HepG2 (cell line): ENCODE measurements around the gene HINFP. TPM values are rescaled to one million over a fixed set of nuclear protein-coding genes. Genes with fewer than 3 reads are reported as not detected.

ENCODE experiments used
- ARID2 ChIP-seq: sonication (generic); formaldehyde crosslinking; IDR thresholded peaks from 2 replicates; pipeline ENCODE4 v1.8.1; 2022; ENCODE audit warnings: mild to moderate bottlenecking, missing genetic modification reagents, borderline replicate concordance
- BRF2 ChIP-seq: sonication (generic); formaldehyde crosslinking; IDR thresholded peaks from 2 replicates; pipeline ENCODE4 v1.8.1; 2022; ENCODE audit warnings: mild to moderate bottlenecking, missing genetic modification reagents
- CBX1 ChIP-seq: IDR thresholded peaks from one replicate; pipeline ENCODE4 v1.6.1; 2016; ENCODE audit warnings: antibody characterized with exemption, low read depth
- CENPX ChIP-seq: sonication (generic); formaldehyde crosslinking; IDR thresholded peaks from 2 replicates; pipeline ENCODE4 v1.9.0; 2021; ENCODE audit warnings: mild to moderate bottlenecking, missing genetic modification reagents, moderate library complexity
- E2F1 ChIP-seq: sonication (generic); formaldehyde crosslinking; IDR thresholded peaks from 2 replicates; pipeline ENCODE4 v1.5.0; 2020; ENCODE audit warnings: missing genetic modification reagents
- EED ChIP-seq: sonication (generic); formaldehyde crosslinking; IDR thresholded peaks from 2 replicates; pipeline ENCODE4 v1.5.0; 2020; ENCODE audit warnings: mild to moderate bottlenecking, missing genetic modification reagents
- FOXK1 ChIP-seq: sonication (generic); formaldehyde crosslinking; IDR thresholded peaks from 2 replicates; pipeline ENCODE4 v1.4.0; 2020; ENCODE audit warnings: low read depth, missing genetic modification reagents, borderline replicate concordance
- KLF11 ChIP-seq: IDR thresholded peaks from 2 replicates; pipeline ENCODE4 v1.6.1; 2016; ENCODE audit warnings: missing compliant biosample characterization
- KMT2B ChIP-seq: IDR thresholded peaks from 2 replicates; pipeline ENCODE4 v1.6.1; 2016; ENCODE audit warnings: missing genetic modification reagents, missing compliant biosample characterization
- NFE2 ChIP-seq: sonication (generic); formaldehyde crosslinking; IDR thresholded peaks from 2 replicates; pipeline ENCODE4 v1.4.0; 2020; ENCODE audit warnings: missing genetic modification reagents
- NKX3-1 ChIP-seq: sonication (generic); formaldehyde crosslinking; IDR thresholded peaks from 2 replicates; pipeline ENCODE4 v1.5.0; 2020; ENCODE audit warnings: missing genetic modification reagents
- POLR2AphosphoS2 ChIP-seq: IDR thresholded peaks from 2 replicates; pipeline ENCODE4 v1.6.1; 2011; ENCODE audit warnings: low read depth, low read length, improper control_type of control experiment
- POLR2AphosphoS5 ChIP-seq: IDR thresholded peaks from 2 replicates; pipeline ENCODE4 v1.6.1; 2012; ENCODE audit warnings: low read depth, low read length
- RNF2 ChIP-seq: fragments of 450-650 bp; conservative IDR thresholded peaks from 2 replicates; pipeline ENCODE4 v1.6.1; 2016; ENCODE audit warnings: low read depth
- SRY ChIP-seq: sonication (generic); formaldehyde crosslinking; IDR thresholded peaks from 2 replicates; pipeline ENCODE4 v1.8.0; 2022; ENCODE audit warnings: mild to moderate bottlenecking, missing genetic modification reagents
- TEF ChIP-seq: sonication (generic); formaldehyde crosslinking; IDR thresholded peaks from 2 replicates; pipeline ENCODE4 v1.5.0; 2020; ENCODE audit warnings: missing genetic modification reagents
- TGIF2 ChIP-seq: IDR thresholded peaks from 2 replicates; pipeline ENCODE4 v1.6.1; 2016; ENCODE audit warnings: control low read depth, missing compliant biosample characterization
- THAP11 ChIP-seq: IDR thresholded peaks from 2 replicates; pipeline ENCODE4 v1.6.1; 2016; ENCODE audit warnings: missing biosample characterization, missing genetic modification reagents
- THYN1 ChIP-seq: sonication (generic); formaldehyde crosslinking; IDR thresholded peaks from 2 replicates; pipeline ENCODE4 v1.8.1; 2023; ENCODE audit warnings: low read depth, mild to moderate bottlenecking, moderate library complexity, missing genetic modification reagents, borderline replicate concordance
- YEATS2 ChIP-seq: sonication (generic); formaldehyde crosslinking; IDR thresholded peaks from 2 replicates; pipeline ENCODE4 v1.4.0; 2020; ENCODE audit warnings: missing genetic modification reagents, borderline replicate concordance
- ZFY ChIP-seq: sonication (generic); formaldehyde crosslinking; IDR thresholded peaks from 2 replicates; pipeline ENCODE4 v1.4.0; 2020; ENCODE audit warnings: missing genetic modification reagents
- ZNF337 ChIP-seq: sonication (generic); formaldehyde crosslinking; IDR thresholded peaks from 2 replicates; pipeline ENCODE4 v1.5.1; 2020; ENCODE audit warnings: missing genetic modification reagents, low read depth, mild to moderate bottlenecking, borderline replicate concordance
- ZNF7 ChIP-seq: IDR thresholded peaks from 2 replicates; pipeline ENCODE4 v1.6.1; 2016; ENCODE audit warnings: missing biosample characterization, missing genetic modification reagents
- ZNF703 ChIP-seq: sonication (generic); formaldehyde crosslinking; IDR thresholded peaks from 2 replicates; pipeline ENCODE4 v1.5.1; 2020; ENCODE audit warnings: missing genetic modification reagents, mild to moderate bottlenecking, moderate library complexity, borderline replicate concordance
- ZNF75D ChIP-seq: sonication (generic); formaldehyde crosslinking; IDR thresholded peaks from 2 replicates; pipeline ENCODE4 v1.8.1; 2023; ENCODE audit warnings: missing genetic modification reagents, mild to moderate bottlenecking, borderline replicate concordance
- ZNF788 ChIP-seq: sonication (generic); formaldehyde crosslinking; IDR thresholded peaks from 2 replicates; pipeline ENCODE4 v1.5.0; 2020; ENCODE audit warnings: mild to moderate bottlenecking, missing genetic modification reagents, borderline replicate concordance
- polyA plus RNA-seq, 8 experiments: library from polyadenylated mRNA; depleted of rRNA in 3 of 8; stranded (reverse) in 7 of 8; unstranded in 1 of 8; fragments of >200 nt; fragmentation: Illumina TruSeq in 4 of 8; extraction: Trizol in 4 of 8; gene quantifications; 2 replicates each; pipeline versions ENCODE4 v1.2.1 to v1.2.3, GENCODE V29; 2011 to 2016; ENCODE audit warnings: low read depth in 4 of 8, missing spikeins in 1 of 8, mixed read lengths in 1 of 8; ENCODE audit not compliant: insufficient read depth in 1 of 8
- total RNA-seq, 5 experiments: library from RNA; depleted of rRNA; stranded (reverse); fragments of >200 nt; fragmentation: Illumina TruSeq; extraction: Trizol; gene quantifications; 2 replicates each; pipeline ENCODE4 v1.2.3, GENCODE V29; 2016; ENCODE audit warnings: low read depth in 1 of 5
- TF ChIP-seq, protein P1 (sequence below): IDR thresholded peaks from 2 replicates; pipeline ENCODE4 v1.6.1; 2016; ENCODE audit warnings: missing biosample characterization, missing genetic modification reagents, low read depth

HINFP gene
- total and polyA plus RNA-seq, 2 of the 13 experiments (the other 11 are each of a cell fraction or from before 2014, with no cell fraction given), result 15.1 to 21.4 TPM

GRCh38 chr11:119121008-119121810 lies at the start of gene HINFP (continued):
- 0 out of 2 replicates have a peak, but pooled peaks have one; percentile 42 for TF ChIP-seq TEF (CRISPR knock-in tag)
- peak; percentile 79; the same call in 1 of the 2 replicates for TF ChIP-seq THYN1 (CRISPR knock-in tag)
- TF ChIP-seq POLR2AphosphoS2, result no peak
- TF ChIP-seq ZNF7, result peak; percentile 70
- TF ChIP-seq ARID2, result peak; percentile 66; the same call in 1 of the 2 replicates
- 0 out of 2 replicates have a peak, but pooled peaks have one; percentile 78 for TF ChIP-seq EED
- peak; percentile 86 for TF ChIP-seq ZFY (CRISPR knock-in tag)
- TF ChIP-seq, protein P1, sequence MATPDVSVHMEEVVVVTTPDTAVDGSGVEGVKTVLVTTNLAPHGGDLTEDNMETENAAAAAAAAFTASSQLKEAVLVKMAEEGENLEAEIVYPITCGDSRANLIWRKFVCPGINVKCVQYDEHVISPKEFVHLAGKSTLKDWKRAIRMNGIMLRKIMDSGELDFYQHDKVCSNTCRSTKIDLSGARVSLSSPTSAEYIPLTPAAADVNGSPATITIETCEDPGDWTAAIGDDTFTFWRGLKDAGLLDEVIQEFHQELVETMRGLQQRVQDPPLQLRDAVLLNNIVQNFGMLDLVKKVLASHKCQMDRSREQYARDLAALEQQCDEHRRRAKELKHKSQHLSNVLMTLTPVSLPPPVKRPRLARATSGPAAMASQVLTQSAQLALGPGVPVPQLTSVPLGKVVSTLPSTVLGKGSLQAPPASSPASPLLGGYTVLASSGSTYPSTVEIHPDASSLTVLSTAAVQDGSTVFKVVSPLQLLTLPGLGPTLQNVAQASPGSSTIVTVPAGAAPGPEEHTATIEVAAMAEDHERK (CRISPR knock-in tag), result 0 out of 2 replicates have a peak, but pooled peaks have one; percentile 11
- no peak for TF ChIP-seq ZNF703 (CRISPR knock-in tag)
- TF ChIP-seq THAP11 (CRISPR knock-in tag), result peak; percentile 83
- TF ChIP-seq E2F1, result no peak
- TF ChIP-seq RNF2, result peak; percentile 63; the same call in 1 of the 2 replicates
- TF ChIP-seq CENPX (CRISPR knock-in tag), result no peak
- TF ChIP-seq CBX1, result peak; percentile 51
- peak; percentile 81; the same call in 1 of the 2 replicates for TF ChIP-seq SRY (CRISPR knock-in tag)
- peak; percentile 34; the same call in 1 of the 2 replicates for TF ChIP-seq ZNF337 (CRISPR knock-in tag)
- TF ChIP-seq KLF11 (CRISPR knock-in tag), result peak; percentile 60; the same call in 1 of the 2 replicates
- TF ChIP-seq NFE2 (CRISPR knock-in tag), result no peak
- 0 out of 2 replicates have a peak, but pooled peaks have one; percentile 50 for TF ChIP-seq KMT2B (CRISPR knock-in tag)
- peak; percentile 85 for TF ChIP-seq POLR2AphosphoS5
- TF ChIP-seq FOXK1, result peak; percentile 97
- TF ChIP-seq ZNF788 (CRISPR knock-in tag), result peak; percentile 72; the same call in 1 of the 2 replicates
- peak; percentile 83 for TF ChIP-seq NKX3-1 (CRISPR knock-in tag)
- 0 out of 2 replicates have a peak, but pooled peaks have one; percentile 48 for TF ChIP-seq BRF2 (CRISPR knock-in tag)
- TF ChIP-seq TGIF2, result peak; percentile 69
- TF ChIP-seq YEATS2 (CRISPR knock-in tag), result peak; percentile 88; the same call in 1 of the 2 replicates
- no peak for TF ChIP-seq ZNF75D (CRISPR knock-in tag)
